Transverse colon (tissue), 4 donors: ENCODE data around the gene NKD2. TPM values are rescaled to one million over a fixed set of nuclear protein-coding genes. Genes with fewer than 3 reads are reported as not detected.

Source experiments
- DNase-seq: peaks from one replicate; pipeline ENCODE4 v3.0.0-alpha.2; 2019
- H3K27ac ChIP-seq, 4 donors: fragments of 200-600 bp; sonication (generic); 2 replicates each; pipeline ENCODE4 v1.5.1; 2016 to 2018; ENCODE audit warnings: inconsistent platforms in 4 of 4
- H3K27me3 ChIP-seq: fragments of 200-600 bp; sonication (generic); 2 replicates; pipeline ENCODE4 v1.5.1; 2017; ENCODE audit warnings: inconsistent platforms
- H3K36me3 ChIP-seq, 4 donors: fragments of 200-600 bp; sonication (generic); 2 replicates each; pipeline ENCODE4 v1.5.1; 2017 to 2019; ENCODE audit warnings: inconsistent platforms in 4 of 4
- H3K4me1 ChIP-seq, 4 donors: fragments of 200-600 bp; sonication (generic); 2 replicates each; pipeline ENCODE4 v1.5.1; 2017 to 2020; ENCODE audit warnings: inconsistent platforms in 4 of 4
- H3K4me3 ChIP-seq, 4 donors: fragments of 200-600 bp; sonication (generic); 1 replicate in 1 of 4; 2 replicates in 3 of 4; pipeline versions ENCODE4 v1.5.1 to v1.6.1; 2017 to 2019; ENCODE audit warnings: inconsistent platforms in 4 of 4
- H3K9me3 ChIP-seq, 2 donors: fragments of 200-600 bp; sonication (generic); 2 replicates each; pipeline ENCODE4 v1.5.1; 2017 to 2019; ENCODE audit warnings: inconsistent platforms in 2 of 2
- EP300 ChIP-seq: sonication (generic); formaldehyde crosslinking; IDR thresholded peaks from one replicate; pipeline ENCODE4 v1.6.1; 2017; ENCODE audit warnings: antibody characterized with exemption, low read depth
- POLR2A ChIP-seq: fragments of 450-650 bp; IDR thresholded peaks from one replicate; pipeline ENCODE4 v1.6.1; 2016; ENCODE audit warnings: antibody characterized with exemption, mild to moderate bottlenecking, moderate library complexity
- POLR2AphosphoS5 ChIP-seq, 3 donors: sonication (generic); formaldehyde crosslinking; IDR thresholded peaks; one replicate each; pipeline ENCODE4 v1.6.1; 2016; ENCODE audit warnings: antibody characterized with exemption in 3 of 3
- WGBS, 2 donors: methylation state at CpG; one replicate each; pipeline ENCODE4 v1.1.5; 2018; ENCODE audit warnings: low coverage in 1 of 2; 5-methylcytosine and 5-hydroxymethylcytosine counted together
- in situ Hi-C, 4 donors: fragments of 200-750 bp; cut with MboI; loops; one replicate each; pipeline versions ENCODE4 v1.15.0 to v1.15.1; 2017; ENCODE audit warnings: low sequenced_read_pairs in 3 of 4, low pct_ligation_motif_present in 1 of 4, low pct_unique_long_range_greater_than_20kb in 1 of 4
- intact Hi-C: fragments of 100-400 bp; cut with DNase I; formaldehyde crosslinking; loops from one replicate; pipeline ENCODE4 v1.15.1; 2023; ENCODE audit warnings: low total_unique reads
- total RNA-seq, 4 donors: library from RNA; depleted of rRNA; stranded (reverse); fragments of >200 nt; gene quantifications; one replicate each; pipeline ENCODE4 v1.1.0, GENCODE V29; 2016
- TF ChIP-seq, protein P1 (sequence below), 5 experiments: fragments of 200-600 bp in 3 of 5; fragments of 450-650 bp in 2 of 5; sonication (generic) in 3 of 5; IDR thresholded peaks; 1 replicate in 2 of 5; 2 replicates in 3 of 5; pipeline ENCODE4 v1.5.1; 2016 to 2017; ENCODE audit warnings: antibody characterized with exemption in 5 of 5, inconsistent platforms in 3 of 5, mild to moderate bottlenecking in 2 of 5, moderate library complexity in 1 of 5

The NKD2 gene
- total RNA-seq, 4 donors from 2014 or later = 0.41 to 0.80 TPM; not detected in 2

DNA sequence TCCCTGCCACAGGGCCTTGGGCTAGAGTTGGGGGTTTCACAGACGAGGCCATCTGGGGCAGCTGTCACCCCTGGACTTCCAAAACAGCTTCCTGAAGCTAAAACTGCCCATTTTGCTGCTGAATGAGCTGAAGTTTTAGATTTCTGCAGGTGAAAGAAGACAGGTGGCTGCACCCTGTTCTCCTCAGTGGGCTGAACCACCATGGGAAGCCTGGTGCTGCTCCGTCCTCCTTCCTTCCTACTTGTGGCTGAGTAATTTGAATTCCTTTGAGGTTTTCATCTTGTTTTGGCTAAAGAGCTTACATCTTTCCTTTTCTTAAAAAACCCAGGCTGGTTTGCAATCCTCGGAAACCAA, 5.3 kb downstream of the NKD2 start:
- in situ Hi-C loops = loop anchor here in 1 of 4 donors (25.0 kb wide), 1 partner anchor 123 kb away; no protein-coding TSS in a partner anchor
- 80 to 83% methylated on average over 1 to 3 of the region's 3 CpGs for WGBS, 2 donors
- Histone ChIP-seq H3K4me1 (peaks cover 4 to 10% (median 8%) of the 10 kb centered on the region in 4 donors), H3K4me3 (no peak overlapping the region), H3K27me3 (peaks cover 28% of the 10 kb centered on the region), H3K9me3 (no peaks in the 10 kb centered on the region), H3K27ac (no peak overlapping the region), H3K36me3 (no peaks in the 10 kb centered on the region)
- no peak for DNase-seq
- TF ChIP-seq, protein P1, sequence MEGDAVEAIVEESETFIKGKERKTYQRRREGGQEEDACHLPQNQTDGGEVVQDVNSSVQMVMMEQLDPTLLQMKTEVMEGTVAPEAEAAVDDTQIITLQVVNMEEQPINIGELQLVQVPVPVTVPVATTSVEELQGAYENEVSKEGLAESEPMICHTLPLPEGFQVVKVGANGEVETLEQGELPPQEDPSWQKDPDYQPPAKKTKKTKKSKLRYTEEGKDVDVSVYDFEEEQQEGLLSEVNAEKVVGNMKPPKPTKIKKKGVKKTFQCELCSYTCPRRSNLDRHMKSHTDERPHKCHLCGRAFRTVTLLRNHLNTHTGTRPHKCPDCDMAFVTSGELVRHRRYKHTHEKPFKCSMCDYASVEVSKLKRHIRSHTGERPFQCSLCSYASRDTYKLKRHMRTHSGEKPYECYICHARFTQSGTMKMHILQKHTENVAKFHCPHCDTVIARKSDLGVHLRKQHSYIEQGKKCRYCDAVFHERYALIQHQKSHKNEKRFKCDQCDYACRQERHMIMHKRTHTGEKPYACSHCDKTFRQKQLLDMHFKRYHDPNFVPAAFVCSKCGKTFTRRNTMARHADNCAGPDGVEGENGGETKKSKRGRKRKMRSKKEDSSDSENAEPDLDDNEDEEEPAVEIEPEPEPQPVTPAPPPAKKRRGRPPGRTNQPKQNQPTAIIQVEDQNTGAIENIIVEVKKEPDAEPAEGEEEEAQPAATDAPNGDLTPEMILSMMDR (IDR thresholded peaks at IDR 0.05) = no peak
- TF ChIP-seq POLR2A (no peak), EP300 (no peak), POLR2AphosphoS5 (IDR thresholded peaks at IDR 0.05) (no peak)
- intact Hi-C loops = no loop called here

DNA sequence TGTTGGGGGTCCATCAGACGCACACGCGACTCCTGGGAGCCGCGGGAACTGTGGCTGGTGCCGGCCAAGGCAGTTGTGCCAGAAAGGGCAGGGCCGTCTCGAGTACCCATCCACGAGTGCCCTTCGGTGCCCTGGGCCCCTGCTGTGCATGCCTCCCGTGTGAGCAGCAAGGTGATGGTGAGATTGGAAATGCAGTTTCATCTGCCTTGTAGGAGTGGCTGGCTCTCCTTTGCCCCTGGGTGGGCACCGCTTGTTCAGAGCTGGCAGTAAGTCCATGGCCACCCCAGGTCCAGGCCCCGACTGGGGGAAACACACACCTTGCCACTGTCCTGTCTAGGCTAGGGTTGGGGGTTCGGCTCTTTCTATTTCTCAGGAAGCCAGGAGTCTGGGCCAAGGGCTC, 5.7 kb downstream of the NKD2 start:
- intact Hi-C loops (no loop called here), in situ Hi-C loops (loop anchor here in 1 of 4 donors (25.0 kb wide), 1 partner anchor 123 kb away; no protein-coding TSS in a partner anchor)
- no peak for DNase-seq
- H3K36me3 ChIP-seq = no peaks in the 10 kb centered on the region
- WGBS, 2 donors = 91% methylated on average over 14 of the region's 14 CpGs; no CpG with 5 or more reads in 1 of the 2 donors
- H3K9me3 ChIP-seq = no peaks in the 10 kb centered on the region
- no peak overlapping the region for H3K4me3 ChIP-seq
- TF ChIP-seq EP300 (no peak), POLR2AphosphoS5 (IDR thresholded peaks at IDR 0.05) (no peak), POLR2A (no peak)
- TF ChIP-seq, protein P1 (IDR thresholded peaks at IDR 0.05) = no peak
- no peak overlapping the region for H3K27ac ChIP-seq
- peaks cover 24% of the 10 kb centered on the region for H3K27me3 ChIP-seq
- peaks cover 4 to 5% (median 4%) of the 10 kb centered on the region in 4 donors for H3K4me1 ChIP-seq

DNA sequence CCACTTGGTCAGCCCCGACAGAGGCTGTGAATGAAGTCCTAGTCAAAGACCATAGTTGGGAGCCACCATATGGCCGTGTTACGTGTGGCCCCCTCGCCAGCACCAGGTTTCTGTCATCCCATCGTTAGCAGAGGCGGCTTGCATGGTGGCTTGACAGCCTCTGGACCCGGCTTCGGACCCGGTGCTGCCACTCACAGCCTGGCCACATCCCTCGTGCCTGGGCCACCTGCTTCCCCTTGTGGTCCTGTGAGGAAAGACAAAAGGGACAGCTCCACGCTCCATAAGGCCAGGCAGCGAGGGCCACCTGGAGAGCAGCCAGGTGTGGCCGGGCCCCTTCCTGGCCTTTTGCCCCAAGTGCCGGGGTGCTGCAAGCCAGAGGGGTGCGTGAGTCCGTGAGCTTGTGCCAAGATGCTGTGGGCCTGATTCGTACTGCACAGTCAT, 6.2 kb downstream of the NKD2 start:
- Histone ChIP-seq H3K4me1 (peaks cover 0 to under 1% (median 0%) of the 10 kb centered on the region in 4 donors), H3K27me3 (peaks cover 19% of the 10 kb centered on the region), H3K9me3 (no peaks in the 10 kb centered on the region), H3K4me3 (no peak overlapping the region), H3K36me3 (no peaks in the 10 kb centered on the region), H3K27ac (no peak overlapping the region)
- in situ Hi-C loops (loop anchor here in 1 of 4 donors (25.0 kb wide), 1 partner anchor 122 kb away; no protein-coding TSS in a partner anchor), intact Hi-C loops (no loop called here)
- DNase-seq = no peak
- 72% methylated on average over 15 of the region's 17 CpGs; no CpG with 5 or more reads in 1 of the 2 donors for WGBS, 2 donors
- TF ChIP-seq POLR2AphosphoS5 (IDR thresholded peaks at IDR 0.05) (no peak), POLR2A (no peak), EP300 (no peak)
- TF ChIP-seq, protein P1 (IDR thresholded peaks at IDR 0.05) = no peak

DNA sequence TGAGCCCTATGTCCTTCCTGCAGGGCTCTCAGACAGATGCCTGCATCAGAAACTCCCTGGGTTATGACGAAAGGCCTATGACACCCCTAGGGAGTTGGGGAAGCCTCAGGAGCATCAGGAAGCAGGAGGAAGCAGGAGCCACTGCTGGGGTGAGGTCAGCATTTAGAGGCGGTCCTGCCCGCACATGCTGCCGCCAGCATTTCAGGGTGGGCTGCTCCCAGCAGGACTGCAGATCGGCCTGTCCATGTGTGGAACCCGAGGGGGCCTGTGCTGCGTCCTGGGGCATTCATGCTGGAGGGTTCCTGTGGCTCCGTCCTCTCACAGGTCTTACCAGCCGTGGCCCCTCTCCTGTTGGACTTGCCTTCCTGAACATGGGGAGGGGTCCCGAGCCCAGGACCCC, 6.9 kb downstream of the NKD2 start:
- Histone ChIP-seq H3K27me3 (peaks cover 12% of the 10 kb centered on the region), H3K36me3 (no peaks in the 10 kb centered on the region), H3K27ac (no peak overlapping the region), H3K9me3 (no peaks in the 10 kb centered on the region), H3K4me3 (no peak overlapping the region), H3K4me1 (no peaks in the 10 kb centered on the region)
- intact Hi-C loops = no loop called here
- in situ Hi-C loops = loop anchor here in 1 of 4 donors (25.0 kb wide), 1 partner anchor 122 kb away; no protein-coding TSS in a partner anchor
- 73% methylated on average over 6 of the region's 10 CpGs; no CpG with 5 or more reads in 1 of the 2 donors for WGBS, 2 donors
- no peak for DNase-seq
- TF ChIP-seq POLR2AphosphoS5 (IDR thresholded peaks at IDR 0.05) = no peak
- TF ChIP-seq EP300 = no peak
- no peak for TF ChIP-seq POLR2A
- TF ChIP-seq, protein P1 (IDR thresholded peaks at IDR 0.05) = no peak
